Sigmoid colon (tissue), 4 donors: ENCODE results near the gene MAGI2.

Experiments
- EP300 ChIP-seq, 4 donors: sonication (generic); formaldehyde crosslinking; IDR thresholded peaks; one replicate each; pipeline ENCODE4 v1.6.1; 2017; ENCODE audit warnings: antibody characterized with exemption in 4 of 4
- POLR2A ChIP-seq, 2 donors: fragments of 450-650 bp; IDR thresholded peaks; one replicate each; pipeline ENCODE4 v1.6.1; 2016; ENCODE audit warnings: antibody characterized with exemption in 2 of 2, mild to moderate bottlenecking in 2 of 2, moderate library complexity in 2 of 2
- POLR2AphosphoS5 ChIP-seq, 4 donors: sonication (generic); formaldehyde crosslinking; IDR thresholded peaks; one replicate each; pipeline ENCODE4 v1.6.1; 2017; ENCODE audit warnings: antibody characterized with exemption in 4 of 4
- TF ChIP-seq, protein P1 (sequence below), 4 experiments: fragments of 450-650 bp in 3 of 4; fragments of 200-600 bp in 1 of 4; IDR thresholded peaks; one replicate each; pipeline ENCODE4 v1.5.1; 2016 to 2019; ENCODE audit warnings: antibody characterized with exemption in 4 of 4, mild to moderate bottlenecking in 3 of 4, moderate library complexity in 2 of 4

DNA sequence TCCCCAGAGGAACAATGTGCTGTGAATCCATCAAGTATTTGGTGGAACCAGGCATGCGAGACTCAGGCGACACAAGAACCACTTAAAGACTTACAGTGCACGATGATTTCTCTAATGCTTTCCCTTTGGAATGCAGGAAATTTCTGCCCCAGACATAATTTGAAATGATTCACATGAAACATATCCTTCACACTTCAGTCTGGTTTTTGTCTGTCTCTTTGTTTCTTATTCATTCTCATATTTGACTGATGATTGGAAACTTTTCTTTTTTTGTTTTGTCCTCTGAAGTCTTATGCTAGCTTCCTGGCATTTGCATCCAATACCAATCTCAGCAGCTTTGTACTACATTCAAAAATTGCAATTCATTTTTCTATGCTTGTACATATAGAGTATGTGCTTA lies 1152.1 kb downstream of the MAGI2 start:
- TF ChIP-seq, protein P1, sequence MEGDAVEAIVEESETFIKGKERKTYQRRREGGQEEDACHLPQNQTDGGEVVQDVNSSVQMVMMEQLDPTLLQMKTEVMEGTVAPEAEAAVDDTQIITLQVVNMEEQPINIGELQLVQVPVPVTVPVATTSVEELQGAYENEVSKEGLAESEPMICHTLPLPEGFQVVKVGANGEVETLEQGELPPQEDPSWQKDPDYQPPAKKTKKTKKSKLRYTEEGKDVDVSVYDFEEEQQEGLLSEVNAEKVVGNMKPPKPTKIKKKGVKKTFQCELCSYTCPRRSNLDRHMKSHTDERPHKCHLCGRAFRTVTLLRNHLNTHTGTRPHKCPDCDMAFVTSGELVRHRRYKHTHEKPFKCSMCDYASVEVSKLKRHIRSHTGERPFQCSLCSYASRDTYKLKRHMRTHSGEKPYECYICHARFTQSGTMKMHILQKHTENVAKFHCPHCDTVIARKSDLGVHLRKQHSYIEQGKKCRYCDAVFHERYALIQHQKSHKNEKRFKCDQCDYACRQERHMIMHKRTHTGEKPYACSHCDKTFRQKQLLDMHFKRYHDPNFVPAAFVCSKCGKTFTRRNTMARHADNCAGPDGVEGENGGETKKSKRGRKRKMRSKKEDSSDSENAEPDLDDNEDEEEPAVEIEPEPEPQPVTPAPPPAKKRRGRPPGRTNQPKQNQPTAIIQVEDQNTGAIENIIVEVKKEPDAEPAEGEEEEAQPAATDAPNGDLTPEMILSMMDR (IDR thresholded peaks at IDR 0.05), result no peak
- TF ChIP-seq EP300 (IDR thresholded peaks at IDR 0.05) (no peak), POLR2A (IDR thresholded peaks at IDR 0.05) (no peak), POLR2AphosphoS5 (IDR thresholded peaks at IDR 0.05) (no peak)
